ENCODE measurements around the gene PHACTR1. TPM values are rescaled to one million over a fixed set of nuclear protein-coding genes. Genes with fewer than 3 reads are reported as not detected.
A peak's percentile ranks its signal among the peaks of the same experiment; 100 is the strongest.
"Not testable (repeated sequence)": the region's sequence is repeated elsewhere in the genome, so short reads cannot be mapped to it uniquely, and the experiment has no call there.

PHACTR1 gene
- total and polyA plus RNA-seq, 8 donors = 1.4 to 12.4 (median 9.3) TPM

GRCh38 chr6:13318821-13319220 is 602.3 kb downstream of the PHACTR1 start:
- Histone ChIP-seq H3K4me1 (no peaks in the 10 kb centered on the region), H3K36me3 (peaks cover 0 to 48% (median 12%) of the 10 kb centered on the region in 3 donors), H3K27me3 (no peaks in the 10 kb centered on the region), H3K4me3 (no peak overlapping the region), H3K9me3 (no peaks in the 10 kb centered on the region), H3K27ac (no peak overlapping the region)
- TF ChIP-seq CTCF (IDR thresholded peaks at IDR 0.05) = no peak
- FAIRE-seq (no peak), ATAC-seq (no peak), DNase-seq (no peak)
- 88 to 94% methylated on average over 2 of the region's 2 CpGs for WGBS, 2 donors
- intact Hi-C loops (cut with DNase I) = no loop called here

- WGBS, 2 donors = 88 to 92% methylated on average over 5 of the region's 5 CpGs
- FAIRE-seq = no peak
- no peak for TF ChIP-seq CTCF (IDR thresholded peaks at IDR 0.05)
- Histone ChIP-seq H3K4me1 (no peaks in the 10 kb centered on the region), H3K9me3 (no peaks in the 10 kb centered on the region), H3K36me3 (peaks cover 0 to 51% (median 12%) of the 10 kb centered on the region in 3 donors), H3K4me3 (no peak overlapping the region), H3K27me3 (no peaks in the 10 kb centered on the region), H3K27ac (no peak overlapping the region)
- no peak for ATAC-seq
- intact Hi-C loops (cut with DNase I) = no loop called here
- no peak for DNase-seq
Measured at GRCh38 chr6:13319891-13320564, 603.5 kb downstream of the PHACTR1 start.

- FAIRE-seq; intact Hi-C loops (cut with DNase I); H3K27me3 ChIP-seq; H3K4me3 ChIP-seq; ATAC-seq; H3K27ac ChIP-seq; DNase-seq; H3K9me3 ChIP-seq: not testable (repeated sequence)
- peaks cover 0 to 14% (median 0%) of the 10 kb centered on the region in 3 donors for H3K36me3 ChIP-seq
- peaks cover 0 to 16% (median 6%) of the 10 kb centered on the region in 3 donors for H3K4me1 ChIP-seq
- WGBS, 2 donors = 70 to 73% methylated on average over 3 of the region's 3 CpGs
Measured at GRCh38 chr6:13326031-13326586, 609.5 kb downstream of the PHACTR1 start.

GRCh38 chr6:13327691-13328075 is 611.1 kb downstream of the PHACTR1 start:
- Histone ChIP-seq H3K36me3 (peaks cover 0 to 14% (median 0%) of the 10 kb centered on the region in 3 donors), H3K27me3 (no peaks in the 10 kb centered on the region), H3K27ac (peak overlapping the region; percentile 76 to 94 (median 88)), H3K4me3 (peak overlapping the region; percentile 72 to 86 (median 84)), H3K4me1 (peaks cover 0 to 16% (median 6%) of the 10 kb centered on the region in 3 donors), H3K9me3 (no peaks in the 10 kb centered on the region)
- FAIRE-seq = no peak
- no peak for TF ChIP-seq CTCF (IDR thresholded peaks at IDR 0.05)
- intact Hi-C loops (cut with DNase I) = no loop called here
- no peak for DNase-seq
- 0% methylated on average over 10 of the region's 10 CpGs for WGBS, 2 donors
- peak; percentile 1 to 20 (median 7) for ATAC-seq

GRCh38 chr6:13328076-13328874 is 611.7 kb downstream of the PHACTR1 start, which contains the start of gene TBC1D7:
TBC1D7 (minus strand) TSS chr6:13328537; CDS start chr6:13326898, 1,639 bp downstream.
- peak; percentile 96 to 99 (median 99) for ATAC-seq
- 0% methylated on average over 45 to 63 of the region's 63 CpGs for WGBS, 2 donors
- no peak for FAIRE-seq

More at GRCh38 chr6:13328076-13328874, 611.7 kb downstream of the PHACTR1 start, which contains the start of gene TBC1D7:
- TF ChIP-seq CTCF (IDR thresholded peaks at IDR 0.05) = no peak
- DNase-seq = peak; percentile 87 to 98 (median 94)
- Histone ChIP-seq H3K27me3 (no peaks in the 10 kb centered on the region), H3K9me3 (no peaks in the 10 kb centered on the region), H3K36me3 (peaks cover 0 to 14% (median 0%) of the 10 kb centered on the region in 3 donors), H3K4me3 (peak within 1 kb of the TSS; percentile 72 to 86 (median 84)), H3K4me1 (peaks cover 0 to 16% (median 6%) of the 10 kb centered on the region in 3 donors), H3K27ac (peak within 1 kb of the TSS; percentile 76 to 94 (median 88))
- intact Hi-C loops (cut with DNase I) = no loop called here

Data from pancreas (tissue), 10 donors.